Hepatocyte (in vitro differentiated cells): ENCODE measurements around the gene AAK1. TPM values are rescaled to one million over a fixed set of nuclear protein-coding genes. Genes with fewer than 3 reads are reported as not detected.

ENCODE experiments used
- DNase-seq: peaks from one replicate; pipeline ENCODE4 v3.0.0-alpha.2; 2016; ENCODE audit warnings: low spot score
- H2AFZ ChIP-seq: fragments of 200-600 bp; sonication (generic); 2 replicates; pipeline ENCODE4 v1.6.0; 2016; ENCODE audit warnings: antibody characterized with exemption, mild to moderate bottlenecking
- H3K27ac ChIP-seq: fragments of 200-600 bp; sonication (generic); 2 replicates; pipeline ENCODE4 v1.5.1; 2016; ENCODE audit warnings: mild to moderate bottlenecking
- H3K27me3 ChIP-seq: fragments of 200-600 bp; sonication (generic); 2 replicates; pipeline ENCODE4 v1.6.1; 2016
- H3K36me3 ChIP-seq: fragments of 200-600 bp; sonication (generic); replicated peaks from 2 replicates; pipeline ENCODE4 v1.5.1; 2016; ENCODE audit warnings: low read depth; ENCODE audit not compliant: insufficient read depth
- H3K4me1 ChIP-seq: fragments of 200-600 bp; sonication (generic); 2 replicates; pipeline ENCODE4 v1.5.1; 2016; ENCODE audit warnings: mild to moderate bottlenecking, moderate library complexity; ENCODE audit not compliant: insufficient read depth
- H3K4me2 ChIP-seq: fragments of 200-600 bp; sonication (generic); 2 replicates; pipeline ENCODE4 v1.6.0; 2016
- H3K4me3 ChIP-seq: fragments of 200-600 bp; sonication (generic); 2 replicates; pipeline ENCODE4 v1.5.1; 2016; ENCODE audit warnings: mild to moderate bottlenecking
- H3K79me2 ChIP-seq: fragments of 200-600 bp; sonication (generic); 2 replicates; pipeline ENCODE4 v1.6.0; 2017; ENCODE audit warnings: mild to moderate bottlenecking
- H3K9me2 ChIP-seq: fragments of 200-600 bp; sonication (generic); replicated peaks from 2 replicates; pipeline ENCODE4 v1.6.0; 2017; ENCODE audit warnings: mild to moderate bottlenecking; ENCODE audit not compliant: insufficient read depth
- H3K9me3 ChIP-seq: fragments of 200-600 bp; sonication (generic); 2 replicates; pipeline ENCODE4 v1.5.1; 2016; ENCODE audit warnings: low read depth, mild to moderate bottlenecking
- H4K20me1 ChIP-seq: fragments of 200-600 bp; sonication (generic); 2 replicates; pipeline ENCODE4 v1.6.0; 2016; ENCODE audit warnings: mild to moderate bottlenecking; ENCODE audit not compliant: insufficient read depth, poor library complexity, severe bottlenecking
- CTCF ChIP-seq: fragments of 200-600 bp; sonication (generic); IDR thresholded peaks from 2 replicates; pipeline ENCODE4 v1.5.1; 2016; ENCODE audit warnings: antibody characterized with exemption, mild to moderate bottlenecking; ENCODE audit not compliant: poor library complexity
- EZH2 ChIP-seq: fragments of 200-600 bp; sonication (generic); IDR thresholded peaks from 2 replicates; pipeline ENCODE4 v1.6.1; 2016; ENCODE audit warnings: antibody characterized with exemption, mild to moderate bottlenecking, borderline replicate concordance
- EZH2phosphoT487 ChIP-seq: fragments of 200-600 bp; sonication (generic); IDR thresholded peaks from one replicate; pipeline ENCODE4 v1.6.1; 2018; ENCODE audit warnings: antibody characterized with exemption, mild to moderate bottlenecking, low read depth, moderate library complexity; ENCODE audit not compliant: unreplicated experiment, severe bottlenecking
- WGBS: methylation state at CpG from one replicate; pipeline ENCODE4 v1.1.6; 2016; ENCODE audit warnings: low lambda C conversion rate; ENCODE audit errors: missing lambda C conversion rate; 5-methylcytosine and 5-hydroxymethylcytosine counted together
- polyA plus RNA-seq: library from polyadenylated mRNA; unstranded; fragments of >200 nt; fragmentation: Nextera tagmentation; extraction: Ambion mirVana; gene quantifications from 2 replicates; pipeline ENCODE4 v1.2.1, GENCODE V29; 2016
- total RNA-seq: library from RNA; depleted of rRNA; stranded (reverse); fragments of >200 nt; gene quantifications from 2 replicates; pipeline ENCODE4 v1.2.3, GENCODE V29; 2014

The AAK1 gene
- total and polyA plus RNA-seq, 2 experiments from 2014 or later = 30.1 to 30.8 TPM

DNA sequence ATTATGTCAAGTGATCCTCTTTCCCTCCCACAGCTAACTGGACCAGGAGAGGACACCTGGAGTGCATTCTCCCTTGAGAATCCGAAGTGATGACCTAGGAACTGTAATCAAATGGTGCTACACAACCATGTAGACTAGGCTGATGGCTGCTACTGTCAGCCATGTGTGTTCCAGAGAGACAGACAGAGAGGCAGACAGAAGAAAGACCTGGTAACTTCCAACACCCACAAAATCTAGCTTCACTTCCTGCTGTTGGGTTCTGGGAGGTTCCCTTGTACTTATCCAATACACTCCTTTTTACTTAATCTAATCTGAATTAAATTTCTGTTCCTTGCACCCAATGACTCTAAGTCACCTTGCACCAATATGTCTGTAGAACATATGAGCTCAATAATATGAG, 72.3 kb downstream of the AAK1 start:
- H3K36me3 ChIP-seq = no peaks in the 10 kb centered on the region
- H3K27ac ChIP-seq = no peak overlapping the region
- WGBS = 89% methylated on average over 1 of the region's 1 CpG
- H3K4me2 ChIP-seq = no peak overlapping the region
- H3K27me3 ChIP-seq = no peaks in the 10 kb centered on the region
- peaks cover 2% of the 10 kb centered on the region for H4K20me1 ChIP-seq
- H3K4me3 ChIP-seq = no peak overlapping the region
- no peaks in the 10 kb centered on the region for H3K4me1 ChIP-seq
- H3K79me2 ChIP-seq = peaks cover 62% of the 10 kb centered on the region
- no peaks in the 10 kb centered on the region for H3K9me3 ChIP-seq
- no peaks in the 10 kb centered on the region for H3K9me2 ChIP-seq
- TF ChIP-seq EZH2 (no peak), EZH2phosphoT487 (no peak), CTCF (no peak)
- H2AFZ ChIP-seq = no peak overlapping the region
- DNase-seq = no peak

GRCh38 chr2:69570474-69570873, 73.1 kb downstream of the AAK1 start:
- Histone ChIP-seq H2AFZ (no peak overlapping the region), H3K27me3 (no peaks in the 10 kb centered on the region), H3K79me2 (peaks cover 56% of the 10 kb centered on the region), H3K4me1 (no peaks in the 10 kb centered on the region), H3K36me3 (no peaks in the 10 kb centered on the region), H3K9me3 (no peaks in the 10 kb centered on the region), H3K9me2 (no peaks in the 10 kb centered on the region), H3K4me2 (peak overlapping the region; percentile 14), H3K27ac (peak overlapping the region; percentile 18), H3K4me3 (no peak overlapping the region), H4K20me1 (peaks cover 2% of the 10 kb centered on the region)
- DNase-seq = no peak
- WGBS = 60% methylated on average over 2 of the region's 2 CpGs
- TF ChIP-seq EZH2phosphoT487 (no peak), CTCF (no peak), EZH2 (no peak)

DNA sequence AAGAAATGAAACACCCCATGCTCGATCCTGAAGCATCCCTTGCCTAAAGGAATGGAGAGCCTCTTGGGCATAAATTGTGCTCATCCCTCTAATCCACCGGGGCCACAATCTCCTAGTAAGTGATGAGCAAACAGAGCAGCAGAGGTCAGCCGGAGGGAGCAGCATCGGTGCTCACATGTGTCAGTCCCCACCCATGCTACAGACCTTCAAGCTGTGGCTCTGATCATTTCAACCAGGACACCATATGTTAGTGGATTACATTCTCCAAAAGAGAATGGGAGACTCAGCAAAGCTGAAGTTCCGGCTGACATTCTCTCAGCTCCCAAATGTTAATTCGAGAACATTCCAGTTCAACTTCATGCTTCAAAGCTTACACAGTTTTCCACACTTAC, 75.6 kb downstream of the AAK1 start:
- TF ChIP-seq EZH2 (no peak), EZH2phosphoT487 (no peak), CTCF (no peak)
- no peak overlapping the region for H3K4me2 ChIP-seq
- H3K36me3 ChIP-seq = no peaks in the 10 kb centered on the region
- H4K20me1 ChIP-seq = no peaks in the 10 kb centered on the region
- no peak overlapping the region for H3K4me3 ChIP-seq
- H3K9me2 ChIP-seq = no peaks in the 10 kb centered on the region
- H2AFZ ChIP-seq = no peak overlapping the region
- no peak overlapping the region for H3K27ac ChIP-seq
- WGBS = 65% methylated on average over 6 of the region's 6 CpGs
- DNase-seq = no peak
- H3K27me3 ChIP-seq = no peaks in the 10 kb centered on the region
- H3K79me2 ChIP-seq = peaks cover 57% of the 10 kb centered on the region
- H3K9me3 ChIP-seq = no peaks in the 10 kb centered on the region
- no peaks in the 10 kb centered on the region for H3K4me1 ChIP-seq
